ENCODE measurements around the gene KRT26. TPM values are rescaled to one million over a fixed set of nuclear protein-coding genes. Genes with fewer than 3 reads are reported as not detected.

KRT26 gene
- total RNA-seq, 1 donor from 2014 or later = not detected

DNA sequence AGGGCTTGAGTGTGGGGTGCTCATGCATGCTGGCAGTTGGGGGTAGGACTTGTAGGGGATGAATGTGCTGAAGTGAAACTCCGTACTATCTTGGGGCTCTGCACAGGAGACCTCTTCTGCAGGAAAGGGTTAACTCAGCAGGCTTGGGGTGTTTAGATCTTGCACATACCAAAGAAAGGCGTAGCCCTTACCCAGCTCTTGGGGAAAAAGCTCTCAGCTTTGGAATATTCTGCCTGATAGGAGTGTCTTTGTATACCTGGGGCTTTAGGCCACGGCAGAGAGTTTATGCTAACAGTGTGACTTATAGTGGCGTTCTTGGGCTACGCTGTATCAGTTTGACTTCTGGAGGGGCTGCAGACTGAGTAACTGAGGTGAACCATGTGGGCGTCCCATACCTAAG, 38.0 kb downstream of the KRT26 start:
- DNase-seq (ENCODE audit: low read depth in 2 of 2) = no peak

- no peak for DNase-seq (ENCODE audit: low read depth in 2 of 2)
These were observed 41.0 kb downstream of the KRT26 start for GRCh38 chr17:40730970-40731369.

DNA sequence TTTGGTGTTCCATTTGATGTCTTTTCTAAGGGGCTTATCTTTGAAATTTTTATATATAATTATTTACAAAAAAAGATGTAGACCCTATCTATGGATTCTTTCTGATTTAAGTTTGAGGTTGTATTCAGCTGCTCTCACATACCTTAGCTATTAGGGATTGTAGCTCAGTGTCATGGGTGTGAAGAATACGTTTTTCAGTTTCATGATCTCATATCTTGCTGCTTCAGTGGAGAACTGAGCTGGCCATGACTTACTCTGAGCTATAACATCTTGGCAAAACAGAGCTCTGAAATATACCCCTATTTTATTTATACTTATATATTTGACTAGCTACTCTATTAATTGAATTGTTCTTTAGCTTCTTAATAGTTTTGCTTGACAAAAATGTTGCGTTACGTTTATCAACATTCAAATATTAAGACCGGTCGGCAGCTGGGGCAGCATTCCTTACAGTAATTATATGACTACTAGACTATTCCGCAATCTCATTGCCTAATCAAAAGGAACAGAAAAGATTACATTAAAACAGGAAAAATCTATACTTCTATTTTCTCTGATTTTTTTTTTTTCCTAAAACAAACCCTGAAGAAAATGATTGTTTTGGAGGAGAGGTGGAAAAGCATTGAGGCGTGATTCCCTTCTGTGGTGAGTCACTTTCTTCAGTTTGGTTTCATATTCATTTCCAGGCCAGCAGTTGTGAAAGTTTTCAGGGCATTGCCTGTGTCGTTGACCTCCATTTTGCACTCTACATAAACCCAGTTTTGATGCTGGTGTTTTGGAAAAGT, 44.4 kb downstream of the KRT26 start:
- DNase-seq (ENCODE audit: low read depth in 2 of 2) = no peak

DNA sequence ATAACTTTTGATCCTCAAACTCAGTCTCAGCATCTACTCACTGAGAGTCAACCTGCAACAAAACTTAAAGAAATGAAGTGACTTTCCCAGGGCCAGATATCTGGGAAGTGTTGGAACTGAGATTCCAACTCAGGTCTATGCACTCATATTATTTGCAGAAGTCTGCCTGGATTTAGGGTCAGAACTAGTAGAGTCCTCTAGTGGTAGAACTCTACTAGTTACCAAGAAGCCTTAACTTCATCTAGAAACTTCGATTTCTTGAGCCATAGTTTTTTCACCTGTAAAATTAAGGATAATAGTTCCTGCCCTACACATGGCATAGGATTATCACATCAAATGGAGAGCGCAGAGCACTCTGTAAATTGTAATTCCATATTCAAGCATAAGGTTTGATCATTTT, 45.1 kb downstream of the KRT26 start:
- DNase-seq (ENCODE audit: low read depth in 2 of 2) = peak; percentile 13 to 28

DNA sequence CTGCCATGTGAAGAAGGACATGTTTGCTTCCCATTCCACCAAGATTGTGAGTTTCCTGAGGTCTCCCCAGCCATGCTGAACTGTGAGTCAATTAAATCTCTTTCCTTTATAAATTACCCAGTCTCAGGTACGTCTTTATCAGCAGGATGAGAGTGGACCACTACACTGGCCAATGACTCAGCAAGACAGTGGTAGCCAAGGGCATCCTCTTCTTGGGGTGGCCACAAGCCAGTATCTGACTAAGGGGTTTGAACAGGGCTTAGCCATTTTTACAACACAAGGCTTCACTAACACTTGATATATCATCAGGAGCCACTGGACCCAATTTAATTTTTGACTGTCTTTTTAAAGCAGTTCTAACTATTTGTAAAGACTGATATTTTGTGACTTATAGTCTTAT, 47.3 kb downstream of the KRT26 start:
- no peak for DNase-seq (ENCODE audit: low read depth in 2 of 2)

GRCh38 chr17:40722241-40722640, 49.8 kb downstream of the KRT26 start:
- DNase-seq (ENCODE audit: low read depth in 2 of 2) = no peak

DNA sequence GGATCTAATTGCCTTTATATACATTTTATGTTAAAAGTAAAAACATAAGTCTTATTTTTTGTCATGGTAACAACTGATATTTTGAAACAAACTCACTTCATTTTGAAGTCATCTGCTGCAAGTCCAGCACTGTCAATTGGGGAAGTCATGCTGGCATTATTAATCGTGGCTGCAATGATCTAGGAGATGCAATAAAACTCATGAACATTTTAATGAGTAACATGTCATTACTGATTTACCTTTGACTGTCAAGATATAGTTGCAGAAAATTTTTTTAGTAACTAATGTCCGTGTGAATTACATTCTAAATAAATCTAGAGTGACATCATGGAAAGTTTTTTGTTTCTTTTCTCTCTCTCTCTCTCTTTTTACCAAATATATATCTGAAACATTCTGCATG, 51.1 kb downstream of the KRT26 start:
- no peak for DNase-seq (ENCODE audit: low read depth in 2 of 2)

DNA sequence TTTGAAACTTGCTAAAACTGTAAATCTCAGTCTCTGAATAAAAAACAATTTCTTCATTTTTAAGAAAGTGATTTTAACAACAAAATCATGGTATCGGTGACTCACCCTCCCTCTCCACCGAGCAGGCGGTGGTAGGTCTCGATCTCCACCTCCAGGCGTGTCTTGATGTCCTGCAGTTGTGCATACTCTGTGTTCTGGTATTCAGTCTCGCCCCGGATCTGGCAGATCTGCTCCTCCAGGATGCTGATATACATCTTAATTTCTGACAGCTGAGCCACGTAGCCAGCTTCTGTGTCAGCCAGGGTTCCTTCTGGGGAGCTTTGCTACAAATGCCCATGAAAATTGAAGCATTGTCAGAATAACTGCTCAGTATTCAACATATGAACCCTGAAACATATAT, 53.1 kb downstream of the KRT26 start:
- DNase-seq (ENCODE audit: low read depth in 2 of 2) = no peak

GRCh38 chr17:40717776-40718175, 54.2 kb downstream of the KRT26 start:
- DNase-seq (ENCODE audit: low read depth in 2 of 2) = no peak

Other genes starting within 250 kb of the KRT26 start
- under 0.01 TPM in 1 of 2 replicates, not detected in the other for gene CCR7, start 206.7 kb downstream of the KRT26 start, total RNA-seq
- 52.8 and 63.0 TPM in 2 replicates for gene SMARCE1, start 124.4 kb downstream of the KRT26 start, total RNA-seq
- gene KRT222, start 107.0 kb downstream of the KRT26 start, total RNA-seq = not detected in 2 replicates
- not detected in 2 replicates for gene KRT24, start 68.4 kb downstream of the KRT26 start, total RNA-seq
- gene KRT25, start 16.9 kb downstream of the KRT26 start, total RNA-seq = not detected in 2 replicates
- gene KRT27, start 10.3 kb upstream of the KRT26 start, total RNA-seq = not detected in 2 replicates
- gene KRT28, start 27.8 kb upstream of the KRT26 start, total RNA-seq = not detected in 2 replicates
- gene KRT10, start 50.4 kb upstream of the KRT26 start, total RNA-seq = 1.6 and 3.3 TPM in 2 replicates
- not detected in 2 replicates for gene KRT12, start 95.0 kb upstream of the KRT26 start, total RNA-seq
- not detected in 2 replicates for gene KRT20, start 113.0 kb upstream of the KRT26 start, total RNA-seq
- gene KRT23, start 165.4 kb upstream of the KRT26 start, total RNA-seq = under 0.01 and 1.6 TPM in 2 replicates
- gene KRT39, start 194.7 kb upstream of the KRT26 start, total RNA-seq = not detected in 2 replicates
- not detected in 2 replicates for gene KRT40, start 212.1 kb upstream of the KRT26 start, total RNA-seq
- gene KRTAP3-3, start 222.0 kb upstream of the KRT26 start, total RNA-seq = not detected in 2 replicates
- gene KRTAP3-2, start 227.7 kb upstream of the KRT26 start, total RNA-seq = not detected in 2 replicates
- gene KRTAP3-1, start 236.9 kb upstream of the KRT26 start, total RNA-seq = not detected in 2 replicates

Data from lung microvascular endothelial cell (primary cell).